ENCODE results near the gene GTF2H4.

GRCh38 chr6:30887901-30888815 lies 19.8 kb upstream of the GTF2H4 start:
- TF ChIP-seq CTCF (IDR thresholded peaks at IDR 0.05; ENCODE audit: poor library complexity, severe bottlenecking) (no peak), EP300 (conservative IDR thresholded peaks at IDR 0.05; ENCODE audit: poor library complexity, severe bottlenecking) (no peak), EZH2 (IDR thresholded peaks at IDR 0.05; ENCODE audit: borderline replicate concordance, insufficient read depth, low read length, poor library complexity, severe bottlenecking) (no peak), REST (IDR thresholded peaks at IDR 0.05; ENCODE audit: borderline replicate concordance) (no peak), RAD21 (conservative IDR thresholded peaks at IDR 0.05) (no peak), SMC3 (conservative IDR thresholded peaks at IDR 0.05; ENCODE audit: poor library complexity) (no peak), POLR2AphosphoS5 (IDR thresholded peaks at IDR 0.05) (no peak)
